NCI-H69 (cell line): ENCODE data around the gene PTPN2.
A peak's percentile ranks its signal among the peaks of the same experiment; 100 is the strongest.
"Not testable (repeated sequence)": the region's sequence is repeated elsewhere in the genome, so short reads cannot be mapped to it uniquely, and the experiment has no call there.

Experiments used
- DNase-seq: peaks from one replicate; lab custom pipeline; 2025; lab: John Stamatoyannopoulos, UW

The PTPN2 gene

DNA sequence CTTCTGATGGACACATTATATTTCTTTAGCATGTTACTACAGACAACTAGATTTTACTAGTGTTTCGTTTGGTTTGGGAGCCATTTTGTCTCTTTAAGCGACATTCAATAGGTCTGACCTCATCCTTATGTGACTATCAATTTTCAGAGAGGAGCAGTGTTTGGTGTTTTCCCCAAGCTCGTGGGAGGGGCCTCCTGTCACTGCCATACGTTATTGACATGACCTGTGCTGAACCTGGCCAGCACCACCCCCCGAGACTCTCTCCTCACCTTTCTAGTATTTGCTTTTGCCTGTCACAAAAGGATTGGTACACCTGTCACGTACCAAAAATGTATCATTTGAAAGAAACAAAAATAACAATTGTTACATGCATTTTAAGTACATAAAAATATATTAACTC lies 111.9 kb downstream of the PTPN2 start:
- DNase-seq: no peak

DNA sequence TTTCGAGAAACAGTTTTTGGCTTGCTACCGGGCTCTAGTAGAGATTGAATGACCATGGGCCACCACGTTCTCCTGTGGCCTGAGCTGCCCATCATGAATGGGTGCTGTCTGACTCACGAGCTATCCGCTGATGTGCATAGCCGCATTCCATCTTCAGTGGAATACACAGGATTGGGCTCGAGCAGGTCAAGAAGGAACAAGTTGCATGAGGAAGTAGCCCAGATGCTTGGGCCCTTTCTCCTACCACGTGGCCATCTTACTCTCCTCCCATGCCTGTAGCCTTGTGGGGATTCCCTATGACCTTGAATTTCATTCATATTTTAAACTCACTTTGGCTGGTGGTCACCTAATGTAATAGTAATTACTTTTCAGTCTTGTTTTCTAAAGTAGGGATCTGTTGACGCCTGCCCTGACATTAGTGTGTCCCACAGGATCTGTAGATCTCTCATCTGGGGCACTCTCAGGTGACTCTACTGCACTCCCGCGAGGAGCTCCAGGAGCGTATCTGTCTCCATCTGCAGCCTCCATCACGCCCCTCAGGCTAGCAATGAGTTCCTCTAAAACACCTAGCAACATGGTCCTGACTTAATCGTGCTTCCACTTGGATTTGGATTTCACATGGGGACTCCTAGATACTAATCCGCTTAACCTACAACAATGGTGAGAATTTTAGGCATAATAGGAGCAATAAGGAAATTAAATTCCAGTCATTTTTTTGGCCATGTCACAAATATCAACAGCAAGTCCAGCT lies 113.4 kb downstream of the PTPN2 start:
- no peak for DNase-seq

DNA sequence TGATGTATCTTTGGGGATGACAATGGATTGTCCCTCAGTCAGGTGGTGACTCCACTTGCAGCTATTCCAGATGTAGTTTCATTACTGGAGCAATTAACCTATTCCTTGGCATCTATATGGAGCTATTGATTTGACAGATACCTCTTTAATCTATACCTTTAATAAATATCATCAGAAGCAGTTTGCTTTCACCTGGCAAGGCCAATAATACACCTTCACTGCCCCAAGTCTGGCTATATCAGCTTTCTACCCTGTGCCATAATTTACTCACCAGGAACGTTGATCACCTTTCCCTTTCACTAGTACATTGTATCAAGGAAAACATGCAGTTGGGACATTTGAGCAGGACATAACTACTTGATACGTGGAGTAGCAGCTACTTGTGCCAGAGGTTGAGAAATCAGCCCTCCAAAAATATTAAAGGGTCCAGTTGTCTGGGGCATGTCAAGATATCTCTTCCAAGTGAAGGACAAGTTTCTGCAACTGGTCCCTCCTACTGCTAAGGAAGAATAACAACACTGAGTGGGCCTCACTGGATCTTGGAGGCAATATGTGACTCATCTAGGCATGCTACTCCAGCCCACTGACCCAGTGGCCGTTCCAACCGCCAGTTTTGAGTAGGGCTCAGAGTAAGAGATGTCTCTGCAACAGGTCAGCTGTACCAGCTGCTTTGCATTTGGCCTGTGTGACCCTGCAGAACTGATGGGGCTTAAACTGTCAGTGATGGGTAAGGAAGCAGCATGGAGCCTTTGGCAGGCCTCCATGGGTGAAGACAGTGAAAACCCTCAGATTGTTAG lies 114.2 kb downstream of the PTPN2 start:
- DNase-seq: no peak

DNA sequence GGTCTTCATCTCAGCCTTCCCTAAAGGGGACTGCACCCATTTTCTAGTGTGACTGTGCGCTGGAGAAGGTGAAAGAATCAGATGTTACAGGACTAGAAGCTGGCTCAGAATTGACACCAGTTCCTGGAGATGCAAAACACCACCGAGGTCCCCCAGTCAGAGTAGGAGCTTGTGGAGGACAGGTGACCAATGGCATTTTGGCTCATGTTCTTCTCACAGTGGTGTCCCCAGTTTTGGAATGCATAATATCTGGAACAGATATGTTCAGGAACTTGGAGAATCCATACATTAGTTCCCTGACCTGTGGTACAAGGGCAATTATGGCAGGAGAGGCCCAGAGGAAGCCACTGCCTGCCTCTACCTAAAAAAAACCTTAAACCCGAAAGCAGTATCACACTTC lies 114.9 kb downstream of the PTPN2 start:
- DNase-seq: no peak

DNA sequence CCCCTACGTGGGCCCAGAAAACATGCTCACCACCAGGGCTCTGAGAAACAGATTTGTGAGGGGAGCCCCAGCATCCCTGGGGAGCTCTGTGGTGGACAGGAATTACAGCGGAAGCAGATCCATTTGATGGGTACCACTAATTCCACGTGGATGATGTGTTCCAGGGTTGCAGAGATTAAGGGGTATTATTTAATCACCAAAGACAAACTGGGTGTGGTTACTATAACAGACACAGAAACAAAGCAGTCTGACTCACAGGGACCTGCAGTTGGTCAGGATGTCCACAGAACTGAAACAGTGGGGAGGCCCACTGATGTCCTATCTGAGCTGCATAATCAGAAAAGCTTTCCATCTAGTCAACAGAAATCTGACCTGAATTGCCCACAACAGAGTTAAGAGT lies 115.4 kb downstream of the PTPN2 start:
- DNase-seq: peak; percentile 24

DNA sequence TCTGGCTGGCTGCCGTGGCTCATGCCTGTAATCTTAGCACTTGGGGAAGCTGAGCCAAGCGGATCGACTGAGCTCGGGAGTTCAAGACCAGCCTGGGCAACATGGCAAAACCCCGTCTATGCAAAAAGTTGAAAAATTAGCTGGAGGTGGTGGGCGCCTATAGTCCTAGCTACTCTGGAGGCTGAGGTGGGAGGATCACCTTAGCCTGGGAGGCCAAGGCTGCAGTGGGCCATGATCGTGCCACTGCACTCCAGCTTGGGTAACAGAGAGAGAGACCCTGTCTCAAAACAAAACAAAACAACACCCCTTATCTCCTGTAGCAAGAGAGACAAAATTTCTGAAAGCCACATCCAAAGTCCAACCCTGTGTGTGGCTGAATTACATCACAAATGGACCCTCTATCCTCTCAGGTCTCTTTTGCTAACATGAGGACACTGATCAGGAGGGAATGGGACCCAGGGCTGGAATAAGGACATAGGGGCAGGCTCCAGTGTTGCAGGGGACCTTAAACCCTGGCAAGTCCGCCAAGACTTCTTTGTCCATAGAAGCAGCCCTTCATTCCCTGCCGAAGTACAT lies 116.4 kb downstream of the PTPN2 start:
- no peak for DNase-seq

DNA sequence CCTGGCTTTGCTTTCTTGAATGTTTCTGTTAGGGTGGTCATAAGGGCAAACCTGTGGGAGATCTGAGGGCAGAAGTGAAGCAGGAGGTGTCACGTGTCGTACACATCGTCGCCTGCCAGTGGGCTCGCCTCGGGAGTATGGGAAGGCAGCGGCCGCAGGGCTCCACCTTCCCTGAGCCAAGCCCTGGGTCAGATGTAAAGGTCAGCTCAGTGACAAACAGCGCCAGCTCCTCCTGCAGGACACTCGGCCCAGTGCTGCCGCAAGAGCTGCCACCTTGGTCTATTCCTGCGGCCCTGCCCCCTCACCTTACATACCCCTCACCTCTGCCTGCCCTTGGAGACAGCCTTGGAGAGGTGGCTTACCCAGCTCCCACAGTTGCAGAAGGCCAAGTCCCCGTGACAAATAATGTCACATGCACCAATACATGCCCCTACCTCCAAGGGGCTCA lies 117.0 kb downstream of the PTPN2 start:
- no peak for DNase-seq

DNA sequence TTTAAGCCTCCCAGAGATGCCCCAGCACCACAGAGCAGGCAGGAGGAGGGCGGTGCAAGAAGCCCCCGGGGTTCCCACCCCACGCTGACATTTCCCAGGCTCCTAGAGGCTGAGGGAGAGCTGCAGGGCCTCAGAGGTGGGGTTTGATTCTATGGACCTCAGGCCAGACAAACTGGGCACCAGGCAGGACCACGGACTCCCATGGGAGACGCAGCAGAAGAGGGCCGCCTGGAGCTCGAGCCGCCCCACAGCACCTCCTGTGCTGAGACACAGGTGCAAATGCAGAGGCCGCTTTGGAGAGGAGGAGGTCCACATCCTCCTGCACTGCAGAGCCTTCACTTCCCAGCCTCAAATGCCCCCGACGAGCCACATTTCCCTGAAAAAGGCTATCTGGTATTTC lies 118.5 kb downstream of the PTPN2 start:
- DNase-seq: no peak

DNA sequence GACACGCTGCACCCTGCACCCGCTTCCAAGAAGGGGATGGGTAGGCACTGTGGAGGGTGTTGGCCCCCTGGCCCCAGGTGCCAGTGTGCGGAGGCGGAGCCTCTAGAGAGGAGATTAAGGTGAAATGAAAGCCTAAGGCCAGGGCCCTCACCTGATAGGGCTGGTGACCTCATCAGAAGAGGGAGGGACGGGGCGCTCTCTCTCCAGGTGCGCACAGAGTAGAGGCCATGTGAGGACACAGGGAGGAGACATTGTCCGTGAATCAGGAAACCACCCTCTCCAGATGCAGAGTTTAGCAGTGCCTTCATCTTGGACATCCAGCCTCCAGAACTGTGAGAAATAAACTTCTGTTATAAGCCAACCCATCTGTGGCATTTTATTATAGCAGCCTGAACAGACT lies 118.9 kb downstream of the PTPN2 start:
- peak; percentile 39 for DNase-seq

DNA sequence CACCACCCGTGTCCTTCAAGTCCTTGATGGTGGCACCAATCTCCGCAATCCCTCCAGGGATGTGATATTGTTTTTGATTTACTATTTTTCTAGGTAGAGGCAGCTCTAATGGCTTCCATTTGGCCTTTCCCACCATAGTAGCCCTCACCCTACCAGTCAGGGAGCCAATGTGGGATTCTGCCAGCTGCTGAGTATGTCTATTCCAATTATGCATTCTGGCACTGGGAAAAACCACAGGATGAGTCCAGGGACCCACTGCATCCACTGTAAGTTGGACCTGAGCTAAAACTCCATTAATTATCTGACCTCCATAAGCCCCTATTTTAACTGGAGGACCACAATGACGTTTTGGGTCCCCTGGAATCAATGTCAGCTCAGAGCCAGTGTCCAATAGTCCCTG lies 125.5 kb downstream of the PTPN2 start:
- not testable (repeated sequence) for DNase-seq

DNA sequence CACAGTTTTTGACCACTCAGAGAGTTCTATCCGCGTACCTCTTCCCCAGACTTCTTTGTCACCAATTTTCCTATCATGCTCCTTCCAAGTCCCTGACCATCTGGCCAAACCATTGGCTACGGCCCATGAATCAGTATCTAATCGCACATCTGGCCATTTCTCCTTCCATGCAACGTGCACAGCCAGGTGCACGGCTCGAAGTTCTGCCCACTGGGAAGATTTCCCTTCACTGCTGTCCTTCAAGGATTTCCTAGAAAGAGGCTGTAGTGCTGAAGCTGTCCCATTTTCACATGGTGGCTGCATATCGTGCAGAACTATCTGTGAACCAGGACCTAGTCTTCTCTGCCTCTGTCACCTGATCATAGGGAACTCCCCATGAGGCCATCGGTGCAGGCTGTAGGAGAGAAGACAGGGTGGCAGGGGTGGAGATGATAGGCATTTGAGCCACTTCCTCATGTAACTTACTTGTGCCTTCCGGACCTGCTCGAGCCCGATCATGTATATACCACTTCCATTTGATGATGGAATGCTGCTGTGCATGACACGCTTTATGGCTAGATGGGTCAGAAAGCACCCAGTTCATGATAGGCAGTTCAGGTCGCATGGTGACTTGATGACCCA lies 127.3 kb downstream of the PTPN2 start:
- DNase-seq: not testable (repeated sequence)

DNA sequence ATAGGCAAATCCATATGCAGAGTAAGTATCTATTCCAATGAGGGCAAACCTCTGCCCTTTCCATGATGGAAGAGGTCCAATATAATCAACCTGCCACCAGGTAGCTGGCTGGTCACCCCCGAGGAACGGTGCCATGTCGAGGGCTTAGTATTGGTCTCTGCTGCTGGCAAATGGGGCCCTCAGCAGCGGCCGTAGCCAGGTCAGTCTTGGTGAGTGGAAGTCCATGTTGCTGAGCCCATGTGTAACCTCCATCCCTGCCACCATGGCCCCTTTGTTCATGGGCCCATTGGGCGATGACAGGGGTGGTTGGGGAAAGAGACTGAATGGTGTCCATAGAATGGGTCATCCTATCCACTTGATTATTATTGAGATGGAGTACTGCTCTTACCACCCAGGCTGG lies 128.4 kb downstream of the PTPN2 start:
- not testable (repeated sequence) for DNase-seq

DNA sequence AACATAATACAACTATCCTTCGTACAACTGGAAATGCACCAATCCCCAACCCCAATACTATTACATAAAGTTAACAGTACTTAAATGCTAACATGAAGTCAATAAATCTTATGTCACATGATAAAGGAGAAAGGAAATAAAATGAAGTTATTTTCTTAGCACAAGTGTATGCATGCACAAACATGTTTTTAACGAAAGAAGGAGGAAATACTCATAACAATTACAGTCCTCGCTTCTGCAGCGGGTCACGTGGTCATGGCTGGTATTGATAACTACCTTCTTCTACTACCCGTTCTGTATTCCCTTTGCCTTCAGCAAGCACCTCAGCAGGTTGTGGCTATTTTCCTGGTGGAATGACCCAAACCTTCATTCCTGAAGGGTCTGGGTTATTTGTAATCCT lies 129.5 kb downstream of the PTPN2 start:
- no peak for DNase-seq

DNA sequence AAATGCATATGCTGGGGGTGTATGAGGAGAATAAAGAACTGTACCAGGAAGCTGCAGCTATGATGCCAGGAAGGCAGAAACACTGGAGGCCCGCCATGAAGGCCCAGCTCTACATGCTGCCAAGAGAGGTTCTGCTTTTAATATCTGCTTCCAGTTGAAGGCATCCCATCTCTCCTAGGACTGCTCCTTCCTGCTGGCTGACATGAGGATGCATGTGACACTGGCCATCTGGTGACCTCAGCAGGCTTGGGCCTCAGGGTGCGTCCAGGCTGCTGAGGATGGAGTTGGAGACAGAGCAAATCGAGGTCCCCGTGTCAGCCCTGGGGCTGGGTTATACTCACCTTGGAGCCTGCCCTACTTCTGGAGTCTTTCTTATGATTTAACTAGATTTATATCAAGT lies 132.1 kb downstream of the PTPN2 start:
- DNase-seq: no peak

DNA sequence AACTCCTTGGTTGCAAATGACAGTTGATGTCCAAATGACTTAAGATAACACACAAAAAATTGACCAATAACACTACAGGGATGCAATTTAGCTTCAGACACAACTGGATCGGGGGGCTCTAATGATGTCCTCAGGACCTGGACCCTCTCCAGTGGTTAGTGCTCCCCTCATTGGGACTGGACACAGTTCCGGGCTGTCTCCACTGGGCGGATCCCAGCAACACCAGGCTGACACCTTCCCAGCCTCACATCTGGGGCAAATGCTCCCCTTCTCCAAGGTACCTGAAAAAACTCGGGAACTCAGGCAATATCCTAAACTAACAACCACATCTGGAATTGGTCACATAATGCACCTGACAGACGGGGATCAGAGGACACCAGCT lies 132.5 kb downstream of the PTPN2 start:
- DNase-seq: no peak

DNA sequence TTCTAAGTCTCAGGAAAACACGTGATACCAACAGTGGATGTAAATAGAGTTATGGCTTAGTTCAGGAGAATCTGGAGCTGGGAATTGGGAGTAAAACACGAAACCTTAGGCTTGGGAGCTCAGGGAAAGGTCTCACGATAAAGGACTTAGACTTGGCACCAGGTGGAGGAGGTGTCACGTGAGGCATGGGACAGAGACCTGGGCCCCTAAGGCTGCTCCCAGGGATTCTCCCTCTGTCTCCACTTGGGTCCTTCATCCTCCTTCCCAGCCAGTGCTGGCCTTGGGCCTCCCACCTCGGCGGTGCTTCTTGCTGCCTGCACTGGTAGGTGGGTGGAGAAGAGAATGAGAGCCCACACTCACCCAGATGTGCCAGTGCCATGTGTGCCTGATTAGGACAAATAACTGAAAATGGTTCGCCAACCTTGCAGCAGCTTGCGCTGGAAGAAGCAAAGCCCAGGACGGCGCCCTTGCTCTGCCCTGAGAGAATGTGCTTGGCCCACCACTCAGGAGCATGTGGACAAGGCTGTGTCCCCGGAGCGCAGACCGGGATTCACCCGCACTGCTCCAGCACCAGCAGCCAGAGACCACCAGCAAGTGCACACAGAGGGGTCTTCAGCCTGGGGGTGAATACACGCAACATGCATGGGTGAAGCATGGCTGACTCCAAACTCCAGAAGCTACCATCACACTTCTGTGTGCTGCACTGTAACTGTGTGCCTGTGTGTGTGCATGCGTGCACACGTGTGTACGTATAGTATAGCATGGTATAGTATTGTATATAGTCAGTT lies 133.1 kb downstream of the PTPN2 start:
- DNase-seq: no peak

DNA sequence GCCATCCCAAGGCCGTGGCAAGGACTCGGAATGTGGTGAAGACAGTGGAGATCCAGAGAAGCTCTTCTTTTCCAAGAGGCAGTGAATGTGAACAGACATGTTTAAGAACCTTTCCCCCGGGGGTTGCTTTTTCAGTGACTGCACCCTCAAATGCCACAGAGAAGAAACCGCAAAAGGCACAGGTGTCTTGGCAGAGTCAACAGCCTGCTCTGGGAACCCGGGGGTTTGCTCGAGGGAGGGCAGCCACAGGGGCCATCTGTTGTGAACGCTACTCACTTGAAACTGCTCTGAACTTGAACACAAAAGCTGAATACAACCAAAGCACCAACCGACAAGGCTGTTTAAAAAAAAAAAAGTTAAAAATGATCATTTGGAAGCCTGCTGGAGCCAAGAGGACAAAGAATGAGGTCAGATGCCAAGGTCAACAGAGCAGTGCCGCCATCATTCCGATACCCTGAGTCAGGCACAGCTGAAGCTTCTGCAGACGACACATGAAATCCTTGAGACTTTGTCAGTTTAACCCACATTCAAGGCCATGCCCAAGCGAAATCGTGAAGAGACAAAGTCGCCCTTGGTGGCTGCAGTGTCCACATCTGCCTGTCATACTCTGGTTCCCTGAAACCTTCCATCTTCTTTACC lies 133.8 kb downstream of the PTPN2 start:
- no peak for DNase-seq

DNA sequence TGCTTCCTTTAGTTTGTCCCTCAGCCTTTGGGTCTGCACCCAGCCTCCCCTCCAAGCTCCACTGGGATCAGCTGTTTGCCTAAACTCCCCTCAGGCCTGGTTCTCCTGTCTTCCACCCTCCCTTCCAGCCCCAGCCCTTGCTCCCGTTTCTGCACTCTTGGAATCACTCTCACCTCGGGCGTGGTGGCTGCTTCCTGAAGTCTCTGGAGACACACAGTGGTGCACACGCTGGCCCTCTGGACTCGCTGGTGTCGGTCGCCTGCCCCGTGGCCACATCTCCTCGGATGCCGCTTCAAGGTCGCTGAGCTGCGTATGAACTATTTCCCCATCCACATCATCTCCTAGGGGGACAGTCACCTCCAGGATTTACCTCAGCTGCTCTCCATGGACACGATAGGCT lies 134.9 kb downstream of the PTPN2 start:
- DNase-seq: no peak

DNA sequence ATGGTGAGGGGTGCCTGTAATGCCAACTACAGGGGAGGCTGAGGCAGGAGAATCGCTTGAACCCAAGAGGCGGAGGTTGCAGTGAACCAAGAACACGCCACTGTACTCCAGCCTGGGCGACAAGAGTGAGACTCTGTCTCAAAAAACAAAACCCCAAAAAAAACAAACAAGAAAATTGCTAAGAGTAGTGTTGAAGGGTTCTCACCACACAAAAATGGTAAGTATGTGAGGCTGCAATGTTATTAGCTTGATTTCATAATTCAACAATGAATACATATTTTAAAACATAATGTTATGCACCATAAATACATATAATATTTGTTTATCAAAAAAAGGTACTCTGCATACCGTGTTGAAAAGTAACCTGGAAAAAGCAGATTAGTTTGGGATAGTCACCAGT lies 135.4 kb downstream of the PTPN2 start:
- DNase-seq: no peak

DNA sequence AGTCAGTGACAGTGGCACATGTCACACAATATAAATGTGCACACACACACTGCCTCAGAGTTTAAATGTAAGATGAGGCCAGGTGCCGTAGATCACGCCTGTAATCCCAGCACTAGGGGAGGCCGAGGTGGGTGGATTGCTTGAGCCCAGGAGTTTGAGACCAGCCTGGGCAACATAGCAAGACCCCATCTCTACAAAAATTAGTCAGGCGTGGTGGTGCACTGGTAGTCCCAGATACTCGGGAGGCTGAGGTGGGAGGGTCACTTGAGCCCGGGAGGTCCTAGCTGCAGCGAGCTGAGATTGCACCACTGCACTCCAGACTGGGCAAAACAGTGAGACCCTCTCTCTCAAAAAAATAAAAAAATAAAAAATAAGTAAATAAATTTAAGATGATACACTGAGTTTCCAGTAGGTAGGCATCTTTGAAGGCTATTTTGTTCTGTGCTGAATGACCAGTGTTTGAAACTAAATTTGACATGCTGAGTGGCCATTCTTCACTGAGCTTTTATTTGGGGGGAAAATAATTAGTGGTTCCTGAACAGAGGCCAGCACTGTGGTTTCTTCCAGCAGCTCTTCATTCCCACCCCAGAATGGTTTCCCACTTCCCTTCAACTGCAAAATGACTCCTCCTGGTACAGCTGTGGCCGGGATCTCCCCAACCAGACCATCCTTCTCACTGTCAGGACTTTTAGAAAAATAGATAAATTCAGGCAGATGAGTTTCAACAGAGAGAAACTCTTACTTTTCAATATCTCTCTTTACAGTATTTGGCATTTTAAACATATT lies 136.3 kb downstream of the PTPN2 start:
- DNase-seq: no peak
